NCI-H510A (cell line): Measurements from ENCODE around the gene RIPOR3.
"Not testable (repeated sequence)": the region's sequence is repeated elsewhere in the genome, so short reads cannot be mapped to it uniquely, and the experiment has no call there.

ENCODE experiments used
- DNase-seq: peaks from one replicate; lab custom pipeline; 2025; lab: John Stamatoyannopoulos, UW

Gene RIPOR3

GRCh38 chr20:50632701-50633100 is 58.6 kb downstream of the RIPOR3 start:
- DNase-seq: no peak

GRCh38 chr20:50632236-50632635 is 59.1 kb downstream of the RIPOR3 start:
- no peak for DNase-seq

- DNase-seq: no peak
These were observed 60.6 kb downstream of the RIPOR3 start for GRCh38 chr20:50630578-50631263.

- no peak for DNase-seq
These were observed 61.7 kb downstream of the RIPOR3 start for GRCh38 chr20:50629670-50630045.

GRCh38 chr20:50628853-50629669 is 62.3 kb downstream of the RIPOR3 start:
- DNase-seq: no peak

DNA sequence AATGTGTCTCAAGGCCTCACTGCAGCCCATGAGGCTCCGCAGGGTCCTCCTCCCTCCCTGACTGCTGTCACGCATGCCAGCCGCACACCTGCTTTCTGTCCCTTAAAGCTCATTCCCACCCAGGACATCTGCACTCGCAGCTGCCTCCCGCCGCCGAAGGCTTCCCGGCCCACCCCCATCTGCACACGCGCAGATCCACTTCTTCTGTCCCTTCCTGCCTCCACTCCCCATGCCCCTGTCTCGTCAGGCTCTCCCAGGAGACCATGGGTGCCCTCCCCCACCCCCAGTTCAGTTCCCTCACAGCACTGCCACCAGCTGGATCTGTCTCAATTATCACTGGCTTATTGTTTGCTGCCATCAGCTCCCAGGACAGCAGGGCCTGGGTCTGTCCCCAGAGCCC is 63.0 kb downstream of the RIPOR3 start:
- DNase-seq: peak; percentile 39

- DNase-seq: no peak
These were observed 63.6 kb downstream of the RIPOR3 start for GRCh38 chr20:50627747-50628146.

DNA sequence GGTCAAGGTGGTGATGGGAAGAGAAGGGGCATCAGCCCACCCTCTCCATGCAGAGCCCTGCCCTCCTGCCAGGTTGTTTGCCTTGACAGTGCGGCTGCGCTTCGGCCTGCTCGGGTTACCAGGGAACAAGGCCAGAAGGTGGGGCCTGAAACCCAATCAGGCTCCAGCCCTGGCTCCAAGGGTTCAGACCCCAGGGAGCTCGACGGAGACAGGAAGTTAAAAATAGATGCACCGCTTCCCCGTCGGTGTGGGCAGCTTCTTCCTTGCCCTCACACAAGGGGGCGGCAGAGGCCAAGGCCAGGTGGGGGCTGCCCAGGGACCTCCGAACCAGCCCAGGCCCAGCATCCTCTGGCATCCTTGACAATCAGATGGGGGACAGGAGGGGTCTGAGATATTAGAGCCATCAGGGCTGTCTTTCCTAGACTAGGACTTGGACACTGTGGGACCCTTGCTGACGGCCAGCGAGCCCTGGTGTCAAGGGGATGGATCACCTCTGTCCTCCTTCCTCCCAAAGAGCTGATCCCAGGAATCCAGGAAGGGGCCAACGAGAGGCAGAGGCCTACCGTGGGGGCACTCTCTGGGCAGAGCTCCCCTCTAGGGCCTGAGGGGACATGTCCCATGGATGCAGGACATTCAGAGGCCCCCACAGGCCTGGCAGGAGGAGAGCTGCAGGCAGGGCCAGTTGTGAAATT is 65.2 kb downstream of the RIPOR3 start:
- DNase-seq: peak; percentile 92

DNA sequence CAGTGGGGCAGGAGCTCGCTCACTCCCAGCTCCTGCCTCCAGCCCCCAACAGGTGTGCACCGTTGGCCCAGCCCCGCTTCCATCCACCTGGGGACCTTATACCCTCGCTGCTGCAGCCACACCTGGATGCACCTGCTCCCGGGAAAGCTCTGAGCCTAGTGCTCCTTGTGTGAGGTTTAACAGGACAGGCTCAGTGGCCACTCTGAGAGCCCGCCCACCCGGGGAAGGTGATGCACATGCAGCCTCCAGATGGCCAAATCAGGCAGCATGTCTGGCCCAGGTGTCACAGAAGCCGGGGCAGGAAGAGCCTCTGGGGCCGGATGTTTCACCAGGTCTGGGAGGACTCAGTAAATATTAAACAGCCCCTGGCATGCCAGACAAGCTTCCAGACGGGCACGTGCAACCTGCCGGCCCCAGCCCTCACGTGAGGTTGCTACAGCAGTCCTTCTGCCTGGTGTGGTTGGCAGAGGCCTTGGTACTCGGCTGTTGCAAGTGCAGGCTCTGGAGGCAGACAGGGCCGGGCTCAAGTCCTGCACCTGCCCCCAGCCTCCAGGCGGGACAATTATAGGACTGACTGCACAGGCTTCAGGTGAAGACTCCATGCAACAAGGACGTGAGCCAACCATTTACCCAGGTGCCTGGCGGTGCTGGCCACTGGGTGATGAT is 66.9 kb downstream of the RIPOR3 start:
- peak; percentile 96 for DNase-seq

GRCh38 chr20:50621068-50621665 is 70.2 kb downstream of the RIPOR3 start:
- no peak for DNase-seq

- DNase-seq: not testable (repeated sequence)
These were observed 70.9 kb downstream of the RIPOR3 start for GRCh38 chr20:50620459-50620858.

DNA sequence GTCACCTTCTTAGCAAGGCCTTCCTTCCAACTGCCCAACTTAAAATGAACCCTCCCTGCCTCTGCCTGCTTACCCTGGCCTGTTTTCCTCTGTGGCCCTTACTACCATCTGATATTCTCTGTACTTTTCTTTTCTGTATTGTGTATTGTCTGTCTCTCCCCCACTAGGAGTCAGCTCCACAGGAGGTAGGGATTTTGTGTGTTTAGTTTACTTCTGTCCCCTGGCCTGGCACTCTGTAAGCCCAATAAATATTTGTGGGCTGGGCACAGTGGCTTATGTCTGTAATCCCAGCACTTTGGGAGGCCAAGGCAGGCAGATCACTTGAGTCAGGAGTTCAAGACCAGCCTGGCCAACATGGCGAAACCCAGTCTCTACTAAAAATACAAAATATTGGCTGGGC is 72.8 kb downstream of the RIPOR3 start:
- DNase-seq: no peak

DNA sequence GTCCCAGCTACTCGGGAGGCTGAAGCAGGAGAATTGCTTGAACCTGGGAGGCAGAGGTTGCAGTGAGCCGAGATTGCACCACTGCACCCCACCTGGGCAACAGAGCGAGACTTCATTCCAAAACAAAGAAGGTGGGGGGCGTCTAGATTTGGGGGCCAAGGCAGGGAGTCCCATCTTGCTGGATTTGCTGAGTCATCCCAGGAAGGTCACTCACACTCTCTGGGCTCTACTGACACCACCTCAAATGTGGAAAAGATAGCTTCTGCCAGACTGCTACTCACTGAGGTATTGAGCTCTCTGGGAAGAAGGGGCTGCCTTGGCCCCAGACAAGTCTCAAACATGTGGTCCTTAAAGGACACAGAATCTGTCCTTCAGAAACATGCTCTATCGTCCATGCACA is 74.3 kb downstream of the RIPOR3 start:
- DNase-seq: no peak

GRCh38 chr20:50615407-50615806 is 75.9 kb downstream of the RIPOR3 start:
- no peak for DNase-seq

GRCh38 chr20:50613438-50614169 is 77.7 kb downstream of the RIPOR3 start:
- no peak for DNase-seq

- DNase-seq: no peak
These were observed 80.1 kb downstream of the RIPOR3 start for GRCh38 chr20:50611128-50611810.

GRCh38 chr20:50610212-50610718 is 81.1 kb downstream of the RIPOR3 start:
- no peak for DNase-seq

DNA sequence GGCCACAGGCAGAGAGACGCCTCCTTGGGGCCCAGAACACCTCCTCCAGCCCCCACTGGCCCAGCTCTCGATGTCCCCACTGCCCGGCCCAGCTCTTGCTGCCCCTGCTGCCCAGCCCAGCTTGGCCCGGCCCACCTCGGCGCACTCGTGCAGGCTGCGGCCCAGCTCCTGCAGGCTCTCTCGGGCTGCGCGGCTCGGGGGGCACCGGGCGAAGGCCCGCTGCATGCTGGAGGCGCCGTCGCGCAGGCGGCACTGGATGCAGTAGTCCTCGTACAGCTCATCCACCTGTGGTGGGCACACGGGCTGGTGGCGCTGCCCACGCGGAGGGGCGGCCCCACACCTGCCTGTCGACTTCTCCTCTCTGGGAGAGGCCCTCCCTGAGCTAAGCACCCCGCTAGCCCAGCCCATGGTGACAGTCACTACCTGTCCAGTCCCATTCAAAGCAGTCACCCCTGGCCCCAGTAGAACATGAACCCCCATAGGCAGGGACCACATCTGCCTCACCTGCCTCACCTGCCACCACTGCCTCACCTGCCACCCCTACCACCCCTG is 81.8 kb downstream of the RIPOR3 start:
- no peak for DNase-seq

- no peak for DNase-seq
These were observed 82.6 kb downstream of the RIPOR3 start for GRCh38 chr20:50608750-50609104.
